Sigmoid colon (tissue), 4 donors: ENCODE measurements around the gene RAD52.

ENCODE experiments used
- CTCF ChIP-seq, 4 experiments: fragments of 450-650 bp in 3 of 4; fragments of 200-600 bp in 1 of 4; IDR thresholded peaks; one replicate each; pipeline ENCODE4 v1.5.1; 2016 to 2019; ENCODE audit warnings: antibody characterized with exemption in 4 of 4, mild to moderate bottlenecking in 3 of 4, moderate library complexity in 2 of 4
- EP300 ChIP-seq, 4 donors: sonication (generic); formaldehyde crosslinking; IDR thresholded peaks; one replicate each; pipeline ENCODE4 v1.6.1; 2017; ENCODE audit warnings: antibody characterized with exemption in 4 of 4
- POLR2A ChIP-seq, 2 donors: fragments of 450-650 bp; IDR thresholded peaks; one replicate each; pipeline ENCODE4 v1.6.1; 2016; ENCODE audit warnings: antibody characterized with exemption in 2 of 2, mild to moderate bottlenecking in 2 of 2, moderate library complexity in 2 of 2

GRCh38 chr12:873954-874353 is 75.5 kb downstream of the RAD52 start:
- TF ChIP-seq CTCF (IDR thresholded peaks at IDR 0.05): no peak
- no peak for TF ChIP-seq POLR2A (IDR thresholded peaks at IDR 0.05)
- TF ChIP-seq EP300 (IDR thresholded peaks at IDR 0.05): no peak
